Measurements from ENCODE around the gene SERPINB11.
"Not testable (repeated sequence)": the region's sequence is repeated elsewhere in the genome, so short reads cannot be mapped to it uniquely, and the experiment has no call there.

SERPINB11 gene, protein sequence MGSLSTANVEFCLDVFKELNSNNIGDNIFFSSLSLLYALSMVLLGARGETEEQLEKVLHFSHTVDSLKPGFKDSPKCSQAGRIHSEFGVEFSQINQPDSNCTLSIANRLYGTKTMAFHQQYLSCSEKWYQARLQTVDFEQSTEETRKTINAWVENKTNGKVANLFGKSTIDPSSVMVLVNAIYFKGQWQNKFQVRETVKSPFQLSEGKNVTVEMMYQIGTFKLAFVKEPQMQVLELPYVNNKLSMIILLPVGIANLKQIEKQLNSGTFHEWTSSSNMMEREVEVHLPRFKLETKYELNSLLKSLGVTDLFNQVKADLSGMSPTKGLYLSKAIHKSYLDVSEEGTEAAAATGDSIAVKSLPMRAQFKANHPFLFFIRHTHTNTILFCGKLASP

DNA sequence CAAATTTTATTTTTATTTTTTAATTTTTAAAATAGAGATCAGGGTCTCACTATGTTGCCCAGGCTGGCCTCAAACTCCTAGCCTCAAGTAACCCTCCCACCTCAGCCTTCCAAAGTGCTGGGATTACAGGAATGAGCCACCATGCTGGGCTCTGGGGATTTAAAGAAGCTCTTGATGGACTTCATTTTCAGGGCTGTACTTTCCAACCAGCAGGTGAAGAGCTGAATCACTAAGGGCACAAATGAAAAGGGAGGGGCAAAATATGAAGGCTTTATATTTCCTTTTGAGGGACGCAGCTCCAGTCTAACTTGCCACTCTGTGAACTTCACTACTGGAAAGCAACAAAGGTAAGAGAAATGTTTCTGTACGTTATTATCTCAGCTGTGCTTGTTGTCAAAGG is at the start of gene SERPINB11:
SERPINB11 (plus strand) TSS at position 301 of the 400 bp plus-strand sequence. CDS start 7,234 bp downstream, outside the sequence.
- no peak for DNase-seq

DNA sequence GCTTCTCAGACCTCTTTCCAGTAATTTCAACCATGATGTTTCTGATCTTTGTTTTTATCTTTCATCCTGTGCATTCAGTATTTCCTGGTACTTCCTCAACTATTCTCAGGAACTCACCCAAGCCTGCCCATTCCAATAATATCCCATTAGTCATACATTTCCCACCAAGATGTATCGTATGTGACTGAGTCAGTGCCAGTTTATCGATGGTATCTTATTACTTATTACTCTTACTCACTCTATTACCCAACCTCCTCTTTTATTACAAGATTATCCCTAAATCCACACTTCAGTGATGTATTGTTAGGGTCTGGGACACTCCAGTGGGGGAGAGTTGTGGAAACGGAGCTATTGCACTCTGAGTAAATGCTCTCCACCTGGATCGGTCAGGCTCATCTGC is 43.8 kb upstream of the SERPINB11 start:
- DNase-seq = not testable (repeated sequence)

DNA sequence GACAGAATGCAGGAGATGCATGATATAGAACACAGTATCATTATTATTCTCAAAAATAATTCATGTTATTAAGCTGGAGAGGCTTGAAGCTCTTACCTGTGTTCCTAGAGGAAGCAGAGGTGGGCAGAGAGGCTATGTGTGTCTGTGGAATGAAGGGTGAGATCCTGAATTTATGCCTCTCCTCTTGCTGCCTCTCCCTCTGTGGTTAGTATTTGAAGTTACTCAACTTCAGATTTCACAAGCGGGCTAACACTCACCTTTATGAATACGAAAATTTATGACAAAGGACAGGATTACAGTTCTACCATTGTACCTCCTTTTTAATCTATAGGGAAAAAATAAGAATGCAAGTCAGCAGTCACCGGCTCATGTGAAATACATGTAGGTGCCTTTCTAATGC is 41.0 kb upstream of the SERPINB11 start, which contains the start of gene SERPINB3:
SERPINB3 (minus strand) TSS at position 144 of the 400 bp plus-strand sequence. CDS start 677 bp downstream, outside the sequence.
- not testable (repeated sequence) for DNase-seq

DNA sequence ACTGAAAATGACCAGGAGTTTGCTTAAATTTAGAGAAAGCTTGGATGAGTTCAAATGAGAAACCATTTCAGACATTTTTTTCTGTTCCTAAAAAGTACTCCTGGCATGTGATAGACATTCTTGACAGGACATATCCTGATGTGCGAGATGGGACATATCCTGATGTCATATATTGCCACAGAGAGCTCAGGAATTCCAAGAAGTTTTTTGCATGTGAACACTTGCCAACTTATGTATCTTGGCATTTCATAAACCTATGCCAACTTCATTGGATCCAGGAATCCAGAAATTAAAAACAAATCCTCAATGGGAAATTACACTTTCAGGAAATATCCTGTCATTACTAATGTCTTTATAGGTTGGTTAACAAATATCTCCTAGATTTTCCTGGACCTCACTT is 38.2 kb upstream of the SERPINB11 start:
- no peak for DNase-seq

DNA sequence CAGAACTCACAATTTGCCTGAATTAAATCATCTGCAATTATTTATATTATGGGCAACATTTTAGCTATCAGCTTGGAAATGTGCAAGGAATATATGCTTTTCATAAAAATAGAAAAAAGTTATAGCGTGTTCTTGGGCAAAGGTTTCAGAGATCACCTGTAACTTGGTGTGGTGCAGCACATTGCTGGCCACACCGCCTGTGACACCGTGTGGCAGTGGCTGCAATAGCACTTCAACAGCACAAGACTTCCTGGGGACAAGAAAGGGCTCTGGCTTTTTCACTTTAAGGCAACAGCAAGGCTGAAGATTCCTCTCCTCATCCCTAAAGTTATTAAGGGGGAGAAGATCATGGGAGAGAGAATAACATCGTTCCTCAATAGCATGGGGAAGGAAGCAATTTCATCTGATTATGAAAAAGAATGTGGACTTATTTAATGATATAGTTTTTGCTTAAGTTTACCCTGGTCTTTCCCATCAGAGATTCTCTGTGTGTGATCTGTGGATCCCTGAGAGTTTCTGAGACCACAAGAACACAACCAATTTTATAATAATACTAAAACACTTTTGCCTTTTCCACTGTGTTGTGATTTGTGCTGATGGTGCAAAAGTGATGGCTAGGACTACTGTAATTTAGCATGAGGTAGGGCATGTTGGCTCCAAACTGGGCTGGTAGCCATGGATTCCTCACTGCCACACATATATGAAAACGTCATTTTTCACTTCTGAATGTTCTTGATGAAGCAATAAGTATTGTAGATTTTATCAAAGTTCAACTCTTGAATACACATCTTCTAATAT is 26.0 kb upstream of the SERPINB11 start:
- DNase-seq = no peak

DNA sequence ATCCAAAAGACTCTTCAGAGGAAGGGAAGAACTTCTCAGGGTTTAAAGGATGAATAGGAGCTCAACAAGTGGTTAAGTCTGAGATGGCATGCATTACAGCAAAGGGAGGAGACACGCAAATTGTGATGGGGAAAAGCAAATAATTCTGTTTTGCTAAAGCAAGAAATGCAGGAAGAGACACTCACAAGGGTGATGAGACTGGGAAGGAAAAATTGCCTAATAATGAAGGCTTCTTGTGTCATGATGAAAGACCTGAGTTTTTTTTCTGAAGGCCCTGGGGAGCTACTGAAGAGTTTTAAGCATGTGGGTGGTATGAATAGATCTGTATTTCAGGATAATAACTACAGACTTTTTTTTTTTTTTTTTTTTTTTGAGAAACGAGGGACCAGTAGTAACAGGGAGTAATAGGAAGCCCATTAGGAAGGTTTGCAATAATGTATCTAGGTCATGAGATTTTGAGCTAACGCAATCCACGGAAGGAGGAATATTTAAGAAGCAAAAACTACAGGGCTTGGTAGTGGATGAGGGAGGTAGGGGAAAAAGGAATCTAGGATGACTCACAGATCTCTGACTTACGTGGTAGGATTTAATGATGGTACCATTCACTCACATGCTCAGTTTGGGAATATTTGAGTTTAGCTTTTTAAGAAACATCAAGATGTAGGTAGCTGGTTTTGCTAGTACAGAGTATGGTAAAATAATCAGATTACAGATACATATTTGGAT is 25.1 kb upstream of the SERPINB11 start:
- DNase-seq = no peak

DNA sequence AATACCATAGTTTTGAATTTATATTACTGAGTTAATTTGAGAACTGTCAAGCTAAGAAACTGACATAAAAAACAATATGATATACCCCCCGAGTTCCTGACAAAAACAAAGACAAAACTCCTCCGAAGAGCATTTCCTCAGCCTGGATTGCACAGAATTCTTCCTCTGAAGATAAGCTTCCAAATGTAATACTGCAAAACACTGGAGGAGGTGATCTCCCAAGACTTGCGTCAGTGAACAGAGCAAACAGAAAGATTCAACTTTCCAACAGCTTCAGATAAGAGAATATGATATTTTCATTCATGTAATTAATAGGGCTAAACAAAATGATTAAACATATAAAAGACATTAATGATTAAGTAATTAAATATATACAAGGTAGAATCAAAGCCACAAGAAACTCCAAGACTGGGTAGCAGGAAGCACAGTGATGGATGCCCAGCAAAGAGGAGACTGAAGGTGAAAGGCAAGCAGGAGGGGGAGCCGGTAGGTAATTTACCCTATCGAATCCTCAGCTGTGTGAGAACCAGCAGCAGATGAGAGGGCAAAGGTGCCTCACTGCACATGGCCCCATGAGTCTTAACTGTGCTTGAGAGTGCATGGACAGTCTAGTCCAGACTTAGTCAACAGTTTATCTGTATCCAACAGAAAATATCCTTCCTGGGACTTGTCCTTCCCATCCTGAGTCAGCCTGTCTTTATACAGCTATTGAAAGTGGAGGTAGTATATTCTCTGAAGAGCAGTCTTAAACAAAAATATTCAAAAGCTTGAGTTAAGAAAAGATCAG is 22.7 kb upstream of the SERPINB11 start:
- DNase-seq = no peak

DNA sequence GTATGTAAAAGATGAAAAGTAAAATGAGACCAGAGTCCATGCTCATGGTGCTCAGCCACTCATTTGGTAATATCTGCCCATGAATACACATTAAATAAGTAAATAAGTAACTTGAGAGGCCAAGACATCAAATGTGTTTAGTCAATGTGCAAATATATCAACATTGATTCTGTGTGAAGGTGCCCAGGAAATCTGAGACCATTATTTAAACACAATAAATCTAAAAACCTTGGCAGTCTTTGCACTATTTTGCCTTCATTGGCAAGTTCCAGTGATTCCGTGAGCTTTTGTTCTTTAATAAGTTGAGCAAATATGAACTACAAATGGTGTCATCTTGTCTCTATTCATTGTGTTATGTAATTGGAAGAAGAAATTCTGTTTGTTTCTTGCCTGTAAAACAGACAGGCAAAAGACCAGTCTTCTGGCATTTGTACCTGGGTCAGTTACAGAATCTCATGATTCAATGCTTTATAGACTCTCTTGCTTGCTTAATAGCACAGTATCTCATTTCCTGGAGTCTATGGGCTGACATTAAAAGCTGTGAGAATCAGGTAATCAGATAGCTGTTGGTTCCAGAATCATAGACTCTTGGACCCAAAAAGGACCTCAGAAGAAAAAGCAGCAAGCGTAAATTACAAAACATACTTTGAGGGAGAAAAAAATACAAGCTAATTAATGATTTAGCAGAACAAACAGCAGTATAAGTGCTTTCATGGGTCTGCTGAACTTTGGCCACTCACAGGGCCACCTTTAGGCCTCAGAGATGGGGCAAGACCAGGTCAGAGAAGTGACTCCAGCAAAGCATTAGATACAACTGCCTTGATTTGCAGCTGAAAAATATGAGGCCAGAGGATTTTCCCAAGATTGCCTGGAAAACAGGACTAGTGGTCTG is 21.1 kb upstream of the SERPINB11 start:
- no peak for DNase-seq

DNA sequence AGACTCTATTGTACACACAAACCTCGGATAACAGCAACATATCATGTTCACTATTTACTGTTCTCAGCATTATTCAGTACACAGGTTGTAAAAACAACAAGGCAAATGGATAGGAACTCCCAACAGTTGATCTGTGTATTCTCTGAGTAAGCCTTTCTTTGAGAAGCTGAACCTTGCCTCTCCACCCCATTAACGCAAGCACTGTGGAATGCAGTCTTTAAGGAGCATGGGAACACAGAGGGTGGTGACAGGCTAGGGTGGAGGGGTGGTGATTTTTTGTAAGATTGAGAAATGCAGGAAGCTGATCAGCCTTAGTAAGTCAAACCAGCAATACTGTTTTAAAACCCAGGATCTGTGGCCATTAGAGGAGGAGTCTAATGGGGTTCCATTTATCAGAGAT is 19.6 kb upstream of the SERPINB11 start:
- no peak for DNase-seq

DNA sequence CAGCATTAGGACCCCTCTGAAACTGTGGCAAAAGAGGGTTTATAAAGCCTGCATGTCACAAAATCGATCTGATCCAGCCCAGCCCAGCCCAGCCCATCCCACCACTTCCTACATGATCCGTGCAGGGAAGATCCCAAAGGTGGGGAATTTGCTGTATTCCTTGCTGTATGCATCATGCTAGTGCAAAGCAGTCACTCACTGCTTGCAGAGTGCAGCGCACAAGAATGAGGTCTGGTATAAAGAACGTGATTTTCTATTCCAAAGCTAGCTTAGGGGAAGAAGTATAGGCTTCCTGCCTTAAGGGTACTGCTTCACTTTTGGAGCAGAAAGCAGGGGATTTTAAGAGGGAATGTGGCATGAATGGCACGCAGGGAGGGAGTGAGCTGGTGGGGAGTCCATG is 18.9 kb upstream of the SERPINB11 start:
- DNase-seq = no peak

DNA sequence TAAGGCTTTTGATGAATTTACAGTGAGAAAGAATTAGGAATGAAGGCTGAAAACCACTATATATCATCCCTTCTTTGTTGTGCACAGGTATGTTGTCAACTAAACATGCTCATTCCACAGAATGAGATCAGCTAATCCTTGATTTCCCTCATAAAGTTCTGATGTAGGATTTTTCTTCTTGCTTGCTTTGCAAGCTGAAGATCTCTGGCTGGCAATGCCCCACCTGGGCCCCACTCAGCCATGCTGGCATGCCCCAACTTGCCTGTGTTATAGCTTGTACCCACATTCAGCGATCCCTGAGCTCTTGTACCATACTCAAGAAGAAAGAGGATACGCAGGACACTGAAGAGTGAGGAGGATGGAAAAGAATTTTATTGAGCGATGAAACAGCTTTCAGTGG is 18.0 kb upstream of the SERPINB11 start:
- DNase-seq = no peak

DNA sequence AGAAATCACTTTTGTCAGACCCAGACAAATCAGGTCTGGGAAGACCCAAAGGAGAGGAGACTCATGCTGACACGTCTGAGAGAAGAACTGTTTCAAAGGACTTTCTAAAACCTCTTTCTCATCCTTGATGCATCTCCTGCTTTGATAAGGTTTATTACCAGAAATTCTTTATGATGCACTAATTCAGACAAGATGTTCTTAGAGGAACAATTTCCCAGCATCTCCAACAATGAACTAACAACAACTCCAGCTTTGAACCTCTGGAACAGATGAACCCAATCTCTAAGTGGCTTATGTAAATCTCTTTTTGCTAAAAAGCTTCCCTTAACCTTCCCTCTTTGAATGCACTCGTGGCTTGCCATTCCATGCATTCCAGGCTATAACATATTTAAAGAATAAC is 15.9 kb upstream of the SERPINB11 start:
- DNase-seq = no peak

DNA sequence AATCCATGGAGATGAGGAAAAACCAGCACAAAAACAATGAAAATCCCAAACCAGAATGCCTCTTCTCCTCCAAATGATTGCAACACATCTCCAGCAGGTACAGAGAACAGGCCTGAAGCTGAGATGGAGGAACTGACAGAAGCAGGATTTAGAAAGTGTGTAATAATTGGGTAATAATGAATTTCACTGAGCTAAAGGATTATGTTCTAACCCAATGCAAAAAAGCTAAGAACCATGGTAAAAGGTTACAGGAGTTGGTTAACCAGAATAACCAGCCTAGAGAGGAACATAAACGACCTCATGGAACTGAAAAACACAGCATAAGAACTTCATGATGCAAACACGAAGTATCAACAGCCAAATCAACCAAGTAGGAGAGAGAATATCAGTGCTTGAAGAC is 13.7 kb upstream of the SERPINB11 start:
- no peak for DNase-seq

DNA sequence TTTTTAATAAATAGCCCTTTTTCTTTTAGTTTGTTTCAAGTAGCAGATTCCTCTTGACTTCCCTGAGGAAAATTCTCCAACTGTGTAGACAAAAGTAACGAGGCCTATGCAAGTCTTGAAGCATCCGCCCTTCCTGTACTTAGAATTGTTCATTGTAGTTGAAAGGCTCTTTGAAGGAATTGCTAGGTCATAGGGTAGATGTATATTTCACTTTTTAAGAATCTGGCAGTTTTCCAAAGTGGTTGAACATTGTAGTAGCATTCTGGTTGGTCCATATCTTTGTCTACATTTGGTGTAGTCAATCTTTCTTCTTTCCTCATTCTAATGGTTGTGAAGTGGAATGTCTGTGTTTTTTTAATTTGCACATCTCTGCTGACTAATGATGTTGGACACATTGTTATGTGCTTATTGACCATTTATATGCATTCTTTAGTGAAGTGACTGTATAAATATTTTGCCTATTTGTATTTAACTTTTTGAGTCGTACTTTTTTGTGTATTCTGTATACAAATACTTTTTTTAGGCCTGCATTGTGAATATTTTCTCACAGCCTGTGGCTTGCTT is 5.6 kb upstream of the SERPINB11 start:
- no peak for DNase-seq

DNA sequence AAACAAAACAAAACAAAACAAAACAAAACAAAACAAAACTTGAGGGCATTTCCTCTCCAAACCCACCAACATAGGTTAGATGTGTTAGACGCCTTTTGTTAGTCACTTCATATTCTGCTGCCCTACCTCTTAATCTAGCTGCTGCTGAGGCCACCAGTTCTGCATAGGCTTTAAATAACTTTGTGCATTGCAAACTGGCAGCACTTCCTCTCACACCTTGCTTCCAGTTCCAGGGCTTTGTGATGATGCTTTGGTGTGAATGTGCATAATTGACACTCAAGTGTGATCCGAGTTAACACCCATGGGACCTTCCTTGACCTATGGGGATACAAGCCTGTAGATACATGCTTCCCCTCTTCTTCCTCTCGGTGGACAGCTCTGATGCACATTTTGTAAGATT is 2.3 kb upstream of the SERPINB11 start:
- no peak for DNase-seq

DNA sequence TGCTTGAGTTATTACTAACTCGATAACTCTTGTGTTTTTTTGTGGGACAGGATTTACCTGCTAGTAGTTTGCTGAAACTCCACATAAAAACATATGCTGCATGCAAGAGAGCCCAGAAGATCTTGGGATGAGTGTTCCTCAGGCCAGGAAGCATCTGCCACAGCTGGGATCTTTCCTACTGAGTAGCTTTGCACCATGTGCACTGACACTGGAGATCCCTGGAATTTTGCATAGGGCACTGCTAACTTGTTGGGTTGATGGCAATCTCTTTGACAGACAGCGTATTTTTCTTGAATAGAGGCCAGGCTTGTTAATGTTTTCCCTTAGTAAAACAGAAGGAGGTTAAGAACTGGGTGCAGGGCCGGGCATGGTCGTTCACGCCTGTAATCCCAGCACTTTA is 808 bp upstream of the SERPINB11 start:
- no peak for DNase-seq

DNA sequence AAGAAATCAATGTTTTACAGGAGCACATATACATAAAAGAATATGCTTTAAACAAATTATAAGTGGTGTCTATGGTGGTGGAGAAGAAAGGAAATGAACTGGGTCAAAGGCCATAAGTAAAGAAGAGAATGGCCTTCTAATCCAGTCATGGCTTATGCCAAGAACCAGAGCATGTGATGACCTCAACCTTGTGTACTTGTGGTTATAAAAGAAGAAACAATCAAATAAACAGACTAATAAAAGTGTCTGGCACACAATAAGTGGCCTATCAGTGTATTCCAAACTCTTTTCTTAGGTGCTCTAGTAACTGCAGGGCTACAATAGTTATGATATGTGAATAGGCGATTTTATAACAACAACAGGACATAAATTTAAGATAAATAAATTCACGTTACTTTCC is 2.6 kb downstream of the SERPINB11 start:
- no peak for DNase-seq

DNA sequence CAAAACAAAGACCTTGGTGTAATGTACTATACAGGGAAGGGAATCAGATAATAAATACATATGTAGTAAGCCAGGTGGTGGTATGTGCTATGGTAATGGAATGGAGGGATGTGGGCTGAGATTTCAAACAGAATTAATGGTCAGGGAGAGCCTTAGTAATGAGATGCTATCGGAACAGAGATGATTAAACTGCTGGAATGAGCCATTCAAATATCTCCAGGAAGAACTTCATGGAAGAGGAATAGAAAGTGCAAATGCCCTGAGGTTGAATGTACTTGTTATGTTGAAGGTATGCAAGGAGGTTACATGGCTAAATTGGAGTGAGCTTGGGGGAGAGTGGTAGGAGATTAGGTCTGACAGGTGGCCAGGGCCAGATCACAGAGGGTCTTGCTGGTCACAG is 5.1 kb downstream of the SERPINB11 start:
- no peak for DNase-seq

DNA sequence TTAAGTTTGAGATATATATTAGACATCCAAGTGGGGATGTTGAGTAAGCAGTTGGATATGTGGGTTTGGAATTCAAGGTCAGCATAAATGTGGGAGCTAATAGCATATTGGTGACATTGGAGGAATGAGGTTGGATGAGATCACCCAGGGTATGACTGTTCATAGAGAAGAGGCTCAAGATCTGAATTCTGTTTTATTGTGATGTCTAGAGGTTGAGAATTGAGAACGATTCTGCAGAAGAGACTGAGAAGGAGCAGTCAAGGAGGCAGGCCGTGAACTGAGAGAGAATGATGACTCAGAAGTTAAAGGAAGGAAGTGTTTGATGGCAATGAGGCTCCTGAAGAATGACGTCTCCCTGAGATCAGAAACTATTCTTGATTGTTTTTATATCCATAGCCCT is 5.9 kb downstream of the SERPINB11 start:
- no peak for DNase-seq

DNA sequence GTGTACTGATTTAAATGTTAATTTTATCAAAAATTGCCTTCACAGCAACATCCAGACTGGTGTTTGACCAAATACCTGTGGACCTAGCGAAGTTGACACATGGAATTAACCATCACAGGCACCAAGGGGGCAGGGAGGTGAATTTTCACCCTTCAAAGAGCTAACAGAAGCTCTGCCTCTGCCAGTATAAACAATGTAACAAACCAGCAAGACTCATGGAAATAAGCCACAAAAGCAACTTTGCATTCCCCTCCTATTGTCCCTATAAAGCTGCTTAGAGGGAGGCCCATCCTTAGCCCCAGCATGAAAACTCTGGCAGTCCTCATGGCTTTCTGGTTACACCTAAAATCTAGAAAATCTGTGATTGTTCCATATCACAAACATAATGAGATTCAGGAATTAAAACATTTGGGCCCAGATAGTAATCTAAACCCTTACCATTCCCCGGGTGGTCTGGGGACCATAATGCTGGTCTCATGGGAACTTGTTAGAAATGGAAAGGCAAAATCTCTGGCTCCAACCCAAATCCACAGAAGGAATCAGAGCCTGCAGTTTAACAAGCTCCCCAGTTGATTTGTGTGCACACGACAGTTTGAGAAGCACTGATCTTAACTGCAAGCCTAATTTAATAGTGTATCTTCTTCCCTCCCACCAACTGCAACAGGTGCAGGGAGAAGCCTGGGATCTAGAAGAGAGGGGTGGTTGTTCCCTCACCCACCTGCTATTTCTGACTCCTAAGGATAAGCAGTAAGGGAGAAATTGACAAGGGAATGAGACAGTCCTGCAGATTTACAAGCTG is 23.1 kb downstream of the SERPINB11 start:
- peak; percentile 48 for DNase-seq
